NCI-H2196 (cell line): ENCODE data around the gene CA10.
A peak's percentile ranks its signal among the peaks of the same experiment; 100 is the strongest.

Experiments
- DNase-seq: peaks from one replicate; lab custom pipeline; 2025; ENCODE audit not compliant: unreplicated experiment; lab: John Stamatoyannopoulos, UW

The CA10 gene

GRCh38 chr17:51733166-51733565, 425.3 kb downstream of the CA10 start:
- no peak for DNase-seq

GRCh38 chr17:51731941-51732722, 426.4 kb downstream of the CA10 start:
- no peak for DNase-seq

GRCh38 chr17:51730303-51731050, 428.0 kb downstream of the CA10 start:
- DNase-seq: no peak

GRCh38 chr17:51725185-51725584, 433.3 kb downstream of the CA10 start:
- no peak for DNase-seq

GRCh38 chr17:51724043-51724580, 434.4 kb downstream of the CA10 start:
- no peak for DNase-seq

- no peak for DNase-seq
Measured at GRCh38 chr17:51722994-51723393, 435.5 kb downstream of the CA10 start.

- no peak for DNase-seq
Measured at GRCh38 chr17:51721730-51722129, 436.8 kb downstream of the CA10 start.

GRCh38 chr17:51720439-51720838, 438.1 kb downstream of the CA10 start:
- no peak for DNase-seq

GRCh38 chr17:51718983-51719382, 439.5 kb downstream of the CA10 start:
- DNase-seq: no peak

GRCh38 chr17:51711581-51711980, 446.9 kb downstream of the CA10 start:
- DNase-seq: no peak

GRCh38 chr17:51710634-51710979, 447.9 kb downstream of the CA10 start:
- DNase-seq: no peak

- DNase-seq: no peak
Measured at GRCh38 chr17:51709694-51710633, 448.6 kb downstream of the CA10 start.

- no peak for DNase-seq
Measured at GRCh38 chr17:51707216-51707615, 451.3 kb downstream of the CA10 start.

GRCh38 chr17:51706093-51706492, 452.4 kb downstream of the CA10 start:
- no peak for DNase-seq

- peak; percentile 24 for DNase-seq
Measured at GRCh38 chr17:51703361-51704341, 454.9 kb downstream of the CA10 start.

- DNase-seq: no peak
Measured at GRCh38 chr17:51702963-51703360, 455.6 kb downstream of the CA10 start.

- no peak for DNase-seq
Measured at GRCh38 chr17:51701501-51701900, 457.0 kb downstream of the CA10 start.

- no peak for DNase-seq
Measured at GRCh38 chr17:51700011-51700760, 458.3 kb downstream of the CA10 start.

GRCh38 chr17:51699303-51699702, 459.2 kb downstream of the CA10 start:
- DNase-seq: no peak
